NCI-H748 (cell line): ENCODE data around the gene OPTC.
"Not testable (repeated sequence)": the region's sequence is repeated elsewhere in the genome, so short reads cannot be mapped to it uniquely, and the experiment has no call there.

Experiments
- DNase-seq: peaks from one replicate; lab custom pipeline; 2025; ENCODE audit not compliant: unreplicated experiment; lab: John Stamatoyannopoulos, UW

The OPTC gene

GRCh38 chr1:203513585-203514031, 19.7 kb downstream of the OPTC start:
- DNase-seq: no peak

GRCh38 chr1:203516184-203516583, 22.2 kb downstream of the OPTC start:
- no peak for DNase-seq

- DNase-seq: no peak
Measured at GRCh38 chr1:203516906-203517305, 23.0 kb downstream of the OPTC start.

GRCh38 chr1:203517426-203518110, 23.6 kb downstream of the OPTC start:
- DNase-seq: peak; percentile 25

GRCh38 chr1:203518139-203518538, 24.2 kb downstream of the OPTC start:
- not testable (repeated sequence) for DNase-seq

- no peak for DNase-seq
Measured at GRCh38 chr1:203518541-203518940, 24.6 kb downstream of the OPTC start.

- DNase-seq: no peak
Measured at GRCh38 chr1:203519053-203519840, 25.3 kb downstream of the OPTC start.

- no peak for DNase-seq
Measured at GRCh38 chr1:203519896-203520295, 25.9 kb downstream of the OPTC start.

GRCh38 chr1:203520315-203520714, 26.4 kb downstream of the OPTC start:
- no peak for DNase-seq

- DNase-seq: no peak
Measured at GRCh38 chr1:203521074-203521794, 27.3 kb downstream of the OPTC start.

GRCh38 chr1:203521812-203522211, 27.9 kb downstream of the OPTC start:
- no peak for DNase-seq

GRCh38 chr1:203522237-203522636, 28.3 kb downstream of the OPTC start:
- peak; percentile 91 for DNase-seq

GRCh38 chr1:203523667-203524066, 29.7 kb downstream of the OPTC start:
- DNase-seq: no peak

GRCh38 chr1:203524152-203524551, 30.2 kb downstream of the OPTC start:
- no peak for DNase-seq

GRCh38 chr1:203524824-203525223, 30.9 kb downstream of the OPTC start:
- no peak for DNase-seq

- no peak for DNase-seq
Measured at GRCh38 chr1:203525685-203526084, 31.7 kb downstream of the OPTC start.

GRCh38 chr1:203526130-203526529, 32.2 kb downstream of the OPTC start:
- DNase-seq: no peak

- DNase-seq: no peak
Measured at GRCh38 chr1:203526572-203526971, 32.6 kb downstream of the OPTC start.

- DNase-seq: no peak
Measured at GRCh38 chr1:203527013-203527412, 33.1 kb downstream of the OPTC start.

GRCh38 chr1:203528063-203528462, 34.1 kb downstream of the OPTC start:
- no peak for DNase-seq

GRCh38 chr1:203528976-203529835, 35.3 kb downstream of the OPTC start:
- no peak for DNase-seq
